Upper lobe of left lung (tissue), 6 donors: ENCODE measurements around the gene STK10. TPM values are rescaled to one million over a fixed set of nuclear protein-coding genes. Genes with fewer than 3 reads are reported as not detected.

Experiments
- ATAC-seq, 2 donors: fragments of 200-7000 bp; cut with Tn5 transposase; one replicate each; pipeline ENCODE4 v1.9.1; 2022; ENCODE audit warnings: mild to moderate bottlenecking in 2 of 2, moderate library complexity in 2 of 2; ENCODE audit not compliant: low FRiP score in 2 of 2
- DNase-seq, 2 donors: peaks; one replicate each; pipeline ENCODE4 v3.0.0-alpha.2; 2019 to 2020
- H3K27ac ChIP-seq, 4 donors: fragments of 200-600 bp; sonication (generic); one replicate each; pipeline ENCODE4 v1.5.1; 2016 to 2019
- H3K27me3 ChIP-seq, 4 donors: fragments of 200-600 bp; sonication (generic); one replicate each; pipeline ENCODE4 v1.5.1; 2017 to 2019
- H3K36me3 ChIP-seq, 4 donors: fragments of 200-600 bp; sonication (generic); one replicate each; pipeline ENCODE4 v1.5.1; 2016 to 2019
- H3K4me1 ChIP-seq, 4 donors: fragments of 200-600 bp; sonication (generic); one replicate each; pipeline ENCODE4 v1.5.1; 2018 to 2019
- H3K4me3 ChIP-seq, 4 donors: fragments of 200-600 bp; sonication (generic); one replicate each; pipeline ENCODE4 v1.5.1; 2017 to 2019; ENCODE audit warnings: mild to moderate bottlenecking in 2 of 4, moderate library complexity in 1 of 4
- H3K9me3 ChIP-seq, 4 donors: fragments of 200-600 bp; sonication (generic); one replicate each; pipeline ENCODE4 v1.5.1; 2018 to 2019
- EP300 ChIP-seq, 4 donors: sonication (generic); formaldehyde crosslinking; IDR thresholded peaks; one replicate each; pipeline ENCODE4 v1.5.1; 2017; ENCODE audit warnings: antibody characterized with exemption in 4 of 4, control low read depth in 2 of 4
- POLR2A ChIP-seq, 4 donors: fragments of 450-650 bp; IDR thresholded peaks; one replicate each; pipeline ENCODE4 v1.5.1; 2016 to 2017; ENCODE audit warnings: antibody characterized with exemption in 4 of 4, mild to moderate bottlenecking in 2 of 4
- POLR2AphosphoS5 ChIP-seq, 2 donors: sonication (generic); formaldehyde crosslinking; IDR thresholded peaks; one replicate each; pipeline ENCODE4 v1.5.1; 2017; ENCODE audit warnings: antibody characterized with exemption in 2 of 2
- WGBS, 2 donors: methylation state at CpG; one replicate each; pipeline ENCODE4 v1.1.5; 2017 to 2018; 5-methylcytosine and 5-hydroxymethylcytosine counted together
- total RNA-seq, 6 donors: library from RNA; depleted of rRNA in 4 of 6; stranded (reverse); fragments of >200 nt in 4 of 6; gene quantifications; one replicate each; pipeline versions ENCODE4 v1.1.0 to v1.2.1, GENCODE V29; 2016 to 2021
- TF ChIP-seq, protein P1 (sequence below), 6 experiments: fragments of 450-650 bp in 4 of 6; fragments of 200-600 bp in 2 of 6; sonication (generic) in 2 of 6; IDR thresholded peaks; one replicate each; pipeline ENCODE4 v1.5.1; 2016 to 2019; ENCODE audit warnings: antibody characterized with exemption in 6 of 6
- donor health status: DM: no; HTN: no; CAD: no; lungs with moderate emphysema.
- donor health status: DM: no; HTN: yes; CAD: no; lungs with severe emphysema.

Gene STK10
- total RNA-seq, 6 donors from 2014 or later, result 50.6 to 170 (median 60.5) TPM

DNA sequence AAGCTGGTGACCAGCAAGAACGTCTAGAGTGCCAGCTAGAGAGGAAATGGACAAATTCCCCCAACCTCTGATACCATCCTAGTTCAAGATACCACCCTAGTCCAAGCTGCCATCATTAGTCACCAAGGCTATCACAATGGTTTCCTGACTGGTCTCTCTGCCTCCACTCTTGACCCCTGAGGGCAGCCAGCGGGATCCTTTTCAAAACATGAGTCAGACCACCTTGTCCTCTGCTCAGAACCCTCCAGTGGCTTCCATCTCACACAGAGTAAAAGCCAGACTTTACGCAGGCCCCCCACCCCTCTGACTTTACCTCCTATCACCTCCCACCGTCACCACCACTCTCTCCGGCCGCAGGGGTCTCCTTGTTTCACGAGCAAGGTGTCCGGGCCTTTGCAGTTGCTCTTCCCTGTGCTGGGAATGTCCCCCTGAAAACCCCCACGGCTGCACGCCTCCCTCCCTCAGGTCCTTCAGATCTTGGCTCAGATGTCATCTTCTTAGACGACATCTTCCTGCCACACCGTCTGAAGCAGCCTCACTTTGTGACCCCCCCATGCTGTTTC lies 139.4 kb downstream of the STK10 start:
- TF ChIP-seq POLR2AphosphoS5 (IDR thresholded peaks at IDR 0.05), result no peak
- Histone ChIP-seq H3K36me3 (peaks cover 13 to 85% (median 59%) of the 10 kb centered on the region in 4 donors), H3K9me3 (no peaks in the 10 kb centered on the region), H3K27me3 (no peaks in the 10 kb centered on the region), H3K27ac (no peak overlapping the region), H3K4me3 (no peak overlapping the region), H3K4me1 (no peaks in the 10 kb centered on the region)
- WGBS, 2 donors, result 89 to 91% methylated on average over 12 of the region's 12 CpGs
- ATAC-seq (no peak), DNase-seq (no peak)

DNA sequence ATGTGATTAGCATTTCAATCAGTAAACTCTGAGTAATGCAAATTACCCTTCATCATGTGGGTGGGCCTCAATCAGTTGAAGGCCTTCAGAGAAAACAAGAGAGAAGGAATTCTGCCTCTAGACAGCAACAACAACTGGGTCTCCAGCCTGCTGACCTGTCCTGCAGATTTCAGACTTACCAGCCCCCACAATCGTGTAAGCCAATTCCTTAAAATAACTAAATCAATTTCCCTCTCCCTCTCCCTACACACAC lies 139.9 kb downstream of the STK10 start:
- TF ChIP-seq EP300 (IDR thresholded peaks at IDR 0.05) (no peak), POLR2AphosphoS5 (IDR thresholded peaks at IDR 0.05) (no peak), POLR2A (IDR thresholded peaks at IDR 0.05) (no peak)
- TF ChIP-seq, protein P1, sequence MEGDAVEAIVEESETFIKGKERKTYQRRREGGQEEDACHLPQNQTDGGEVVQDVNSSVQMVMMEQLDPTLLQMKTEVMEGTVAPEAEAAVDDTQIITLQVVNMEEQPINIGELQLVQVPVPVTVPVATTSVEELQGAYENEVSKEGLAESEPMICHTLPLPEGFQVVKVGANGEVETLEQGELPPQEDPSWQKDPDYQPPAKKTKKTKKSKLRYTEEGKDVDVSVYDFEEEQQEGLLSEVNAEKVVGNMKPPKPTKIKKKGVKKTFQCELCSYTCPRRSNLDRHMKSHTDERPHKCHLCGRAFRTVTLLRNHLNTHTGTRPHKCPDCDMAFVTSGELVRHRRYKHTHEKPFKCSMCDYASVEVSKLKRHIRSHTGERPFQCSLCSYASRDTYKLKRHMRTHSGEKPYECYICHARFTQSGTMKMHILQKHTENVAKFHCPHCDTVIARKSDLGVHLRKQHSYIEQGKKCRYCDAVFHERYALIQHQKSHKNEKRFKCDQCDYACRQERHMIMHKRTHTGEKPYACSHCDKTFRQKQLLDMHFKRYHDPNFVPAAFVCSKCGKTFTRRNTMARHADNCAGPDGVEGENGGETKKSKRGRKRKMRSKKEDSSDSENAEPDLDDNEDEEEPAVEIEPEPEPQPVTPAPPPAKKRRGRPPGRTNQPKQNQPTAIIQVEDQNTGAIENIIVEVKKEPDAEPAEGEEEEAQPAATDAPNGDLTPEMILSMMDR (IDR thresholded peaks at IDR 0.05), result no peak
- 80 to 83% methylated on average over 1 of the region's 1 CpG for WGBS, 2 donors
- DNase-seq (no peak), ATAC-seq (no peak)
- Histone ChIP-seq H3K36me3 (peaks cover 15 to 85% (median 57%) of the 10 kb centered on the region in 4 donors), H3K4me3 (no peak overlapping the region), H3K27me3 (no peaks in the 10 kb centered on the region), H3K9me3 (no peaks in the 10 kb centered on the region), H3K27ac (no peak overlapping the region), H3K4me1 (no peaks in the 10 kb centered on the region)

DNA sequence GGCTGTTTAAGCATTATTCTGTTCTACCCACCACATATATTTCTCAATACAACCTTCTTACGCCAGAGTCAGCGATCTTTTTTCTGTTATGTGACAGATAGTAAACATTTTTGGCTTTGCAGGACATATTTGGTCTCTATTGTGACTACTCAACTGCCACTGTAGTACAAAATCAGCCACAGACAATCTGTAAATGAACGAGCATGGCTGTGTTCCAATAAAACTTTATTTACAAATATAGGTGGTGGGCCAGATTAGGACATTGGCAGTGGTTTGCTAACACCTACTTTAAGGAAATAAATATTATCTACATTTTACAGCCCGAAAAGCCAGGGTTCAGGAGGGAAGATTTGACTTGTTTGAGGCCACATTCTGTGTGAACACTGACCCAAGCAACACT lies 141.4 kb downstream of the STK10 start:
- Histone ChIP-seq H3K27ac (no peak overlapping the region), H3K4me1 (no peaks in the 10 kb centered on the region), H3K36me3 (peaks cover 9 to 71% (median 45%) of the 10 kb centered on the region in 4 donors), H3K4me3 (no peak overlapping the region), H3K27me3 (no peaks in the 10 kb centered on the region), H3K9me3 (no peaks in the 10 kb centered on the region)
- ATAC-seq (no peak), DNase-seq (no peak)
- WGBS, 2 donors, result 92 to 93% methylated on average over 4 of the region's 4 CpGs
- TF ChIP-seq EP300 (IDR thresholded peaks at IDR 0.05) (no peak), POLR2AphosphoS5 (IDR thresholded peaks at IDR 0.05) (no peak), POLR2A (IDR thresholded peaks at IDR 0.05) (no peak)
- TF ChIP-seq, protein P1 (IDR thresholded peaks at IDR 0.05), result no peak

DNA sequence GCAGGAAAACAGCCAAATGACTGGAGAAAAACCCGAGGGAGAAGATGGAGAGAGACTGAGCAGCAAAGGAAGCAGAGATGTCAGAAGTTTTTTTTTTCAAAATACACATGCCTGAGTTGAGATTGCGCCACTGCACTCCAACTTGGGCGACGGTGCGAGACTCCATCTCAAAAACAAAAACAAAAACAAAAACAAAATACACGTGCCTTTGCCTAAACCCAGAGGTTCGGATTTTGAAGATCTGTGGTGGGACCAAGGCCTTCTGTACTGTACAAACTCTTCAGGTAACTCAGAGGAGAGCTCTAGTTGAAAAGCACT lies 142.8 kb downstream of the STK10 start:
- 79 to 80% methylated on average over 7 of the region's 7 CpGs for WGBS, 2 donors
- peaks cover 9 to 58% (median 36%) of the 10 kb centered on the region in 4 donors for H3K36me3 ChIP-seq
- TF ChIP-seq, protein P1 (IDR thresholded peaks at IDR 0.05), result no peak
- TF ChIP-seq POLR2A (IDR thresholded peaks at IDR 0.05) (no peak), POLR2AphosphoS5 (IDR thresholded peaks at IDR 0.05) (no peak)
- ATAC-seq (no peak), DNase-seq (no peak)
- no peak overlapping the region for H3K4me3 ChIP-seq
- H3K9me3 ChIP-seq, result no peaks in the 10 kb centered on the region
- peaks cover 0 to 2% (median 0%) of the 10 kb centered on the region in 4 donors for H3K4me1 ChIP-seq
- H3K27me3 ChIP-seq, result no peaks in the 10 kb centered on the region
- no peak overlapping the region for H3K27ac ChIP-seq

DNA sequence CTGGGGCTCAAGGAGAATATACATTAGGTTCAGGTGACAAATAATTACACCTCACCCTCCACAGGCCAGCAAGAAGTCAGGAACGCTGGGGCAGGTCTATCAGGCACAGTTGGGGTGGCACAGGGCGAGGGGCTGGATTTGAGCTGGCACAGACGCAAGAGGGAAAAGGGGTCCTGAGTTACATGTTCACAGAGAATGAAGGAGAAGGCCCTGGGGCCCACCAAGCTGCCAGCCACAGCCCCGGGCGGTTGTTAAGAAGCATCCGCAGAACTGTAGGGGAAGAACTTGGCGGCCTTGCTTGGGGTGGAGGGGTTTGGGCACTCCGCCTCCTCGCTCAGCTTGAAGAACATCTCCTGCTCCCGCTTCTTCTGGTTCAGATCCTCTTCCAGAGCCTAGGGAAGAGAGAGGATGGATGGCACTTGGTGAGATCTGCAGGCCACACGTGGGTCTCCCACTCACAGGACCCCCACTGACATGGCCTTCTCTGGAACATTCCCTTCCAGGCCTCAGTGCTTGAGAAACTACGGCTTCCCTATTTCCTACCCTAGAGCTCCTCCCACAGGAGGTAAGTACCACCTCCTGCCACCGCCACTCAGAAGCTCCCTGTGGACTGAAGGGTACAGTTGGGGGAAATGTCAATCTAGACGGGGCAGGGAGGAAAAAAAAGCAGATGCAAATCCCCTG lies 143.3 kb downstream of the STK10 start:
- H3K36me3 ChIP-seq, result peaks cover 9 to 53% (median 33%) of the 10 kb centered on the region in 4 donors
- no peak for ATAC-seq
- no peaks in the 10 kb centered on the region for H3K9me3 ChIP-seq
- no peak for DNase-seq
- no peak overlapping the region for H3K4me3 ChIP-seq
- no peaks in the 10 kb centered on the region for H3K27me3 ChIP-seq
- TF ChIP-seq EP300 (IDR thresholded peaks at IDR 0.05) (no peak), POLR2A (IDR thresholded peaks at IDR 0.05) (no peak), POLR2AphosphoS5 (IDR thresholded peaks at IDR 0.05) (no peak)
- TF ChIP-seq, protein P1 (IDR thresholded peaks at IDR 0.05), result no peak
- H3K27ac ChIP-seq, result no peak overlapping the region
- WGBS, 2 donors, result 85 to 87% methylated on average over 13 to 14 of the region's 14 CpGs
- H3K4me1 ChIP-seq, result peaks cover 0 to 7% (median 0%) of the 10 kb centered on the region in 4 donors
